HepG2 (cell line): ENCODE measurements around the gene NT5C3B. TPM values are rescaled to one million over a fixed set of nuclear protein-coding genes. Genes with fewer than 3 reads are reported as not detected.

Experiments
- ATAC-seq: fragments of 200-7000 bp; cut with Tn5 transposase; 3 replicates; pipeline ENCODE4 v1.9.1; 2020; ENCODE audit warnings: mild to moderate bottlenecking, moderate library complexity
- BruUV-seq: library from RNA; stranded (reverse); fragments of 400-500 nt; replicated peaks from 2 replicates; lab custom pipeline; 2021; lab: Mats Ljungman, UMichigan
- CTCF ChIA-PET: fragments of 300-600 bp; formaldehyde crosslinking; extraction: SDS; loops from one replicate; lab custom pipeline; 2021; ENCODE audit warnings: low total read pairs, inconsistent platforms, low intra/inter-chr PET ratio; lab: Yijun Ruan, JAX
- POLR2A ChIA-PET: fragments of 350-600 bp; sonication (Branson Sonifier 250); formaldehyde crosslinking; loops from one replicate; lab custom pipeline; 2020; ENCODE audit warnings: antibody characterized with exemption, inconsistent platforms; lab: Yijun Ruan, JAX
- DNase-seq: peaks from one replicate; pipeline ENCODE4 v3.0.0-alpha.2; 2015; ENCODE audit warnings: low spot score
- FAIRE-seq: peaks from 3 replicates; lab custom pipeline; 2011; peaks lifted over from hg19 to GRCh38; lab: Jason Lieb, UNC
- H2AFZ ChIP-seq: one replicate; pipeline ENCODE4 v1.6.1; 2011; ENCODE audit warnings: low read length, inconsistent platforms
- H3K27ac ChIP-seq: fragments of 300-600 bp; 3 replicates; pipeline ENCODE4 v1.8.0; 2011; ENCODE audit warnings: mixed run types, mild to moderate bottlenecking, mixed read lengths, low read length, inconsistent platforms; ENCODE audit not compliant: insufficient read depth; ENCODE audit errors: extremely low read length
- H3K27me3 ChIP-seq, 2 experiments: fragments of 200-600 bp in 1 of 2; 2 replicates in 1 of 2; 3 replicates in 1 of 2; pipeline versions ENCODE4 v1.6.0 to v1.8.0; 2011; ENCODE audit warnings: low read length in 2 of 2, mild to moderate bottlenecking in 2 of 2, moderate library complexity in 2 of 2, inconsistent platforms in 1 of 2; ENCODE audit not compliant: insufficient read depth in 2 of 2, control insufficient read depth in 1 of 2
- H3K36me3 ChIP-seq, 2 experiments: fragments of 200-600 bp in 1 of 2; replicated peaks in 1 of 2; 2 replicates in 1 of 2; 3 replicates in 1 of 2; pipeline versions ENCODE4 v1.5.1 to v1.8.0; 2011; ENCODE audit warnings: low read length in 2 of 2, inconsistent platforms in 1 of 2; ENCODE audit not compliant: insufficient read depth in 2 of 2, control insufficient read depth in 1 of 2
- H3K4me1 ChIP-seq: 2 replicates; pipeline ENCODE4 v1.5.1; 2012; ENCODE audit warnings: low read length, inconsistent platforms; ENCODE audit not compliant: insufficient read depth
- H3K4me2 ChIP-seq: 2 replicates; pipeline ENCODE4 v1.6.0; 2011; ENCODE audit warnings: low read depth, low read length, inconsistent platforms
- H3K4me3 ChIP-seq, 3 experiments: fragments of 200-600 bp in 1 of 3; sonication (generic), shearing (Covaris generic) in 1 of 3; replicated peaks in 1 of 3; 2 replicates each; pipeline ENCODE4 v1.5.1; 2011 to 2016; ENCODE audit warnings: low read length in 3 of 3, inconsistent platforms in 2 of 3, low read depth in 2 of 3, mild to moderate bottlenecking in 2 of 3, control low read depth in 1 of 3, mixed read lengths in 1 of 3; ENCODE audit not compliant: insufficient read depth in 1 of 3
- H3K79me2 ChIP-seq: one replicate; pipeline ENCODE4 v1.6.1; 2011; ENCODE audit warnings: low read length, inconsistent platforms; ENCODE audit not compliant: insufficient read depth
- H3K9ac ChIP-seq: 2 replicates; pipeline ENCODE4 v1.6.0; 2011; ENCODE audit warnings: mild to moderate bottlenecking, low read depth, low read length, inconsistent platforms; ENCODE audit not compliant: insufficient read depth
- H3K9me3 ChIP-seq: 2 replicates; pipeline ENCODE4 v1.5.1; 2012; ENCODE audit warnings: mild to moderate bottlenecking, low read length
- H4K20me1 ChIP-seq: 2 replicates; pipeline ENCODE4 v1.6.0; 2011; ENCODE audit warnings: inconsistent platforms, mild to moderate bottlenecking, low read length, moderate library complexity; ENCODE audit not compliant: insufficient read depth
- ATF1 ChIP-seq: IDR thresholded peaks from 2 replicates; pipeline ENCODE4 v1.6.1; 2016; ENCODE audit warnings: mild to moderate bottlenecking, control low read depth
- CEBPZ ChIP-seq: IDR thresholded peaks from 2 replicates; pipeline ENCODE4 v1.6.1; 2012; ENCODE audit warnings: low read length, improper control_type of control experiment
- KLF6 ChIP-seq: IDR thresholded peaks from 2 replicates; pipeline ENCODE4 v1.8.0; 2016; ENCODE audit warnings: missing biosample characterization, missing genetic modification reagents
- NFKBIZ ChIP-seq: IDR thresholded peaks from 2 replicates; pipeline ENCODE4 v1.6.1; 2018; ENCODE audit warnings: missing genetic modification reagents, missing compliant biosample characterization
- RARG ChIP-seq: sonication (generic); formaldehyde crosslinking; IDR thresholded peaks from 2 replicates; pipeline ENCODE4 v1.4.0; 2020; ENCODE audit warnings: low read depth, mild to moderate bottlenecking, missing genetic modification reagents
- RERE ChIP-seq: IDR thresholded peaks from 2 replicates; pipeline ENCODE4 v1.6.1; 2016; ENCODE audit warnings: low read depth, missing genetic modification reagents, missing compliant biosample characterization
- SIN3A ChIP-seq: IDR thresholded peaks from 2 replicates; pipeline ENCODE4 v1.6.1; 2011; ENCODE audit warnings: low read depth, mild to moderate bottlenecking, control low read depth, low read length, borderline replicate concordance
- TGIF2 ChIP-seq: IDR thresholded peaks from 2 replicates; pipeline ENCODE4 v1.6.1; 2016; ENCODE audit warnings: control low read depth, missing compliant biosample characterization
- THAP8 ChIP-seq: sonication (generic); formaldehyde crosslinking; IDR thresholded peaks from 2 replicates; pipeline ENCODE4 v1.5.1; 2020; ENCODE audit warnings: missing genetic modification reagents, mild to moderate bottlenecking, borderline replicate concordance
- TP53 ChIP-seq: sonication (generic); formaldehyde crosslinking; conservative IDR thresholded peaks from 2 replicates; pipeline ENCODE4 v1.4.0; 2020; ENCODE audit warnings: missing genetic modification reagents
- ZEB1 ChIP-seq: IDR thresholded peaks from 2 replicates; pipeline ENCODE4 v1.6.1; 2012; ENCODE audit warnings: mild to moderate bottlenecking, low read depth, inconsistent platforms; ENCODE audit not compliant: insufficient replicate concordance
- ZNF281 ChIP-seq: sonication (generic); formaldehyde crosslinking; IDR thresholded peaks from 2 replicates; pipeline ENCODE4 v1.4.0; 2020; ENCODE audit warnings: missing genetic modification reagents, borderline replicate concordance
- WGBS: methylation state at CpG from one replicate; pipeline ENCODE4 v1.1.6; 2017; ENCODE audit warnings: low lambda C conversion rate; 5-methylcytosine and 5-hydroxymethylcytosine counted together
- in situ Hi-C: cut with HindIII; loops from 2 replicates; pipeline ENCODE4 v1.10.0; 2017; ENCODE audit warnings: low pct_unique_long_range_greater_than_20kb; ENCODE audit not compliant: extremely low pct_ligation_motif_present
- intact Hi-C: fragments of 100-400 bp; cut with micrococcal nuclease; formaldehyde crosslinking; loops from one replicate; pipeline ENCODE4 v1.10.0; 2022; ENCODE audit not compliant: unreplicated experiment
- polyA plus RNA-seq, 8 experiments: library from polyadenylated mRNA; depleted of rRNA in 3 of 8; stranded (reverse) in 7 of 8; unstranded in 1 of 8; fragments of >200 nt; fragmentation: Illumina TruSeq in 4 of 8; extraction: Trizol in 4 of 8; gene quantifications; 2 replicates each; pipeline versions ENCODE4 v1.2.1 to v1.2.3, GENCODE V29; 2011 to 2016; ENCODE audit warnings: low read depth in 4 of 8, missing spikeins in 1 of 8, mixed read lengths in 1 of 8; ENCODE audit not compliant: insufficient read depth in 1 of 8
- total RNA-seq, 5 experiments: library from RNA; depleted of rRNA; stranded (reverse); fragments of >200 nt; fragmentation: Illumina TruSeq; extraction: Trizol; gene quantifications; 2 replicates each; pipeline ENCODE4 v1.2.3, GENCODE V29; 2016; ENCODE audit warnings: low read depth in 1 of 5

The NT5C3B gene
- total and polyA plus RNA-seq, 2 of the 13 experiments (the other 11 are each of a cell fraction or from before 2014, with no cell fraction given): 104 to 126 TPM

GRCh38 chr17:41787021-41787418, 49.0 kb downstream of the NT5C3B start:
- no peaks in the 10 kb centered on the region for H3K9me3 ChIP-seq
- H3K4me3 ChIP-seq: no peak overlapping the region
- FAIRE-seq (no peak), DNase-seq (no peak), ATAC-seq (no peak)
- no peaks in the 10 kb centered on the region; a peak in 1 of 5 replicates for H3K27me3 ChIP-seq
- H3K4me2 ChIP-seq: peak overlapping the region; percentile 57
- H3K9ac ChIP-seq: no peak overlapping the region
- ChIA-PET POLR2A (interaction anchor here (0.6 to 3.5 kb wide), 32 partner anchors 10 to 230 kb away, joined by 3 to 95 read pairs (median 5); partner anchors contain the start of genes DNAJC7, EIF1, FKBP10 and HAP1), CTCF (interaction anchor here (1.0 to 1.3 kb wide), 5 partner anchors 9 to 49 kb away, joined by 3 to 7 read pairs (median 4); no protein-coding TSS in a partner anchor)
- H3K4me1 ChIP-seq: peaks cover 34% of the 10 kb centered on the region
- peaks cover 6% of the 10 kb centered on the region for H3K79me2 ChIP-seq
- H4K20me1 ChIP-seq: peaks cover 3% of the 10 kb centered on the region; the same call in 1 of the 2 replicates
- in situ Hi-C loops: no loop called here
- intact Hi-C loops: no loop called here
- H2AFZ ChIP-seq: no peak overlapping the region
- H3K36me3 ChIP-seq: no peaks in the 10 kb centered on the region
- 25% methylated on average over 4 of the region's 4 CpGs for WGBS
- no TSS peak for BruUV-seq
- no peak overlapping the region for H3K27ac ChIP-seq
- TF ChIP-seq CEBPZ (no peak), ZNF281 (CRISPR knock-in tag) (no peak), ZEB1 (peak; percentile 100), RERE (CRISPR knock-in tag) (no peak), SIN3A (no peak), KLF6 (peak; percentile 9; the same call in 1 of the 2 replicates), NFKBIZ (CRISPR knock-in tag) (no peak), TGIF2 (CRISPR knock-in tag) (0 out of 2 replicates have a peak, but pooled peaks have one; percentile 8), TP53 (CRISPR knock-in tag) (no peak), THAP8 (CRISPR knock-in tag) (no peak), ATF1 (CRISPR knock-in tag) (peak; percentile 13; the same call in 1 of the 2 replicates), RARG (CRISPR knock-in tag) (no peak)
